ENCODE data around the gene MAFB. TPM values are rescaled to one million over a fixed set of nuclear protein-coding genes. Genes with fewer than 3 reads are reported as not detected.

Gene MAFB
- total and polyA plus RNA-seq, 10 donors: 18.7 to 295 (median 180) TPM

- WGBS, 5 donors: 8 to 18% (median 12%) methylated on average over 5 of the region's 5 CpGs
- TF ChIP-seq POLR2A (IDR thresholded peaks at IDR 0.05) (no peak), CTCF (IDR thresholded peaks at IDR 0.05 in 8 of 11, conservative IDR thresholded peaks at IDR 0.05 in 3 of 11) (no peak), POLR2AphosphoS5 (IDR thresholded peaks at IDR 0.05) (no peak)
- H3K4me3 ChIP-seq: no peak overlapping the region
- peaks cover 0 to 69% (median 7%) of the 10 kb centered on the region in 7 donors for H3K27me3 ChIP-seq (replicated peaks in 1 of 7)
- intact Hi-C loops (cut with DNase I; ENCODE audit: low total_unique reads): loop anchor here (10.0 kb wide), 1 partner anchor 813 kb away; no protein-coding TSS in a partner anchor
- H3K4me1 ChIP-seq: peaks cover 0 to 20% (median 11%) of the 10 kb centered on the region in 6 donors
- no peaks in the 10 kb centered on the region for H3K9me3 ChIP-seq
- DNase-seq: no peak
- H3K27ac ChIP-seq: no peak overlapping the region
- no peaks in the 10 kb centered on the region for H3K36me3 ChIP-seq
Measured at GRCh38 chr20:40697541-40697940, 8.5 kb upstream of the MAFB start.

- peaks cover 0 to 86% (median 29%) of the 10 kb centered on the region in 7 donors for H3K27me3 ChIP-seq (replicated peaks in 1 of 7)
- no peaks in the 10 kb centered on the region for H3K9me3 ChIP-seq
- H3K4me3 ChIP-seq: no peak overlapping the region
- no peak overlapping the region for H3K27ac ChIP-seq
- H3K36me3 ChIP-seq: no peaks in the 10 kb centered on the region
- intact Hi-C loops (cut with DNase I; ENCODE audit: low total_unique reads): loop anchor here (10.0 kb wide), 1 partner anchor 810 kb away; no protein-coding TSS in a partner anchor
- TF ChIP-seq POLR2AphosphoS5 (IDR thresholded peaks at IDR 0.05) (no peak), CTCF (IDR thresholded peaks at IDR 0.05 in 8 of 11, conservative IDR thresholded peaks at IDR 0.05 in 3 of 11) (no peak), POLR2A (IDR thresholded peaks at IDR 0.05) (no peak)
- peaks cover under 1 to 40% (median 20%) of the 10 kb centered on the region in 6 donors for H3K4me1 ChIP-seq
- no peak for DNase-seq
Measured at GRCh38 chr20:40695214-40695613, 6.2 kb upstream of the MAFB start.

- WGBS, 5 donors: 79 to 90% (median 85%) methylated on average over 3 of the region's 3 CpGs
- DNase-seq: no peak
- H3K36me3 ChIP-seq: no peaks in the 10 kb centered on the region
- peaks cover 0 to 91% (median 33%) of the 10 kb centered on the region in 7 donors for H3K27me3 ChIP-seq (replicated peaks in 1 of 7)
- no peak for TF ChIP-seq CTCF (IDR thresholded peaks at IDR 0.05 in 8 of 11, conservative IDR thresholded peaks at IDR 0.05 in 3 of 11)
- no peak for TF ChIP-seq POLR2A (IDR thresholded peaks at IDR 0.05)
- TF ChIP-seq POLR2AphosphoS5 (IDR thresholded peaks at IDR 0.05): no peak
- no peak overlapping the region for H3K27ac ChIP-seq
- no peak overlapping the region for H3K4me3 ChIP-seq
- H3K4me1 ChIP-seq: peaks cover 3 to 50% (median 29%) of the 10 kb centered on the region in 6 donors
- no peaks in the 10 kb centered on the region for H3K9me3 ChIP-seq
- intact Hi-C loops (cut with DNase I; ENCODE audit: low total_unique reads): loop anchor here (10.0 kb wide), 1 partner anchor 809 kb away; no protein-coding TSS in a partner anchor
Measured at GRCh38 chr20:40694246-40694645, 5.2 kb upstream of the MAFB start.

- no peak overlapping the region for H3K27ac ChIP-seq
- H3K4me1 ChIP-seq: peaks cover 3 to 61% (median 41%) of the 10 kb centered on the region in 6 donors
- H3K27me3 ChIP-seq (replicated peaks in 1 of 7): peaks cover 0 to 99% (median 51%) of the 10 kb centered on the region in 7 donors
- intact Hi-C loops (cut with DNase I; ENCODE audit: low total_unique reads): loop anchor here (10.0 kb wide), 1 partner anchor 808 kb away; no protein-coding TSS in a partner anchor
- peak overlapping the region in 2 of 8 donors; percentile 80 to 87 for H3K4me3 ChIP-seq
- no peaks in the 10 kb centered on the region for H3K9me3 ChIP-seq
- WGBS, 5 donors: 12 to 24% (median 19%) methylated on average over 41 to 52 of the region's 52 CpGs
- H3K36me3 ChIP-seq: peaks cover 0 to 3% (median 0%) of the 10 kb centered on the region in 6 donors
- DNase-seq: no peak
- no peak for TF ChIP-seq POLR2A (IDR thresholded peaks at IDR 0.05)
- TF ChIP-seq POLR2AphosphoS5 (IDR thresholded peaks at IDR 0.05): no peak
- TF ChIP-seq CTCF (IDR thresholded peaks at IDR 0.05 in 8 of 11, conservative IDR thresholded peaks at IDR 0.05 in 3 of 11): no peak
Measured at GRCh38 chr20:40692240-40693011, 3.4 kb upstream of the MAFB start.
